GM23248 (cell line): Measurements from ENCODE around the gene TUSC2.

Experiments used
- EZH2 ChIP-seq: fragments of 200-600 bp; sonication (generic); IDR thresholded peaks from 2 replicates; pipeline ENCODE4 v1.6.1; 2018; ENCODE audit warnings: antibody characterized with exemption, mild to moderate bottlenecking; ENCODE audit not compliant: insufficient read depth, poor library complexity, severe bottlenecking
- EZH2phosphoT487 ChIP-seq: fragments of 200-600 bp; sonication (generic); IDR thresholded peaks from 2 replicates; pipeline ENCODE4 v1.6.1; 2018; ENCODE audit warnings: antibody characterized with exemption, moderate library complexity, mild to moderate bottlenecking, low read depth; ENCODE audit not compliant: insufficient read depth

DNA sequence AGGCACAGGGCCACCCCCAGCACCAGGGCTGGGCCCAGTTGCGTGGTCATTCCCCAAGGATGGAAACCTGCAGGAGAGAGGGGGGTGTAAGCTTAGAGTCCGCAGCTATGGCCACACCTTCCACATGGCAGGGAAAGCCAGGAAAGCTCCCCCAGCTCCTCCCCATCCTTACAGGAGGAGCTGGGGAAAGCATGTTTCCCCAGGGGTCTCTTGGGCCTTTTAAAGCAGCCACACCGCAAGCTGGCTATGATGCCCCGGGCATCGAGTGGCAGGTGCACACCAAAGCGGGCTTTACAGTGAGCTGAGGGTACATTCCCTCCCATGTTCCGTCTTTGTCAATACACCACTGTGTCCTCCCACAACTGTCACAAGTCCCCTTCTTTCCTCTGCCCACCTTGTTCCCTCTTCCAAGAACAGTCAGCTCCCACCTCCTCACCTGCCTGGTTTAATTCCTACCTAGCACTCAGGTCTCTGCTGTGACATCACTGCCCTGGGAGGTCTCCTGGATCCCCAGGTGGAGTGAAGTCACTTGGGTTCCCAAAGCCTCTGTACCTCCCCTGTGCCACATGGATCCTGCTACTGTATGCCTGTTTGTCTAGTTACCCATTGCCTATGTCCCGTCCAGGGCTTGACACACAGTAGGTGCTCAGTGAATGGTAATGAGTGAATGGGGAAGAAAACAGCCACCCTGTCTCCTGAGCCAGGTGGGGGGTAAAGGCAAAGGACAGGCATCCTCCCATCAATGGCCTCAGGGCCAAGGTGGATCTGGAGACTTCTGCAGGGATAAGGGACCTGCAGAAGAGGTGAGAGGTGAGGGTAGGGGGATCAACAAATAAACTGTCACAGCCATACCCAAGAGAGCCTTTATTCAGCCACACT, 32.2 kb downstream of the TUSC2 start:
- TF ChIP-seq EZH2phosphoT487, result no peak
- TF ChIP-seq EZH2, result no peak
